Ishikawa (cell line): ENCODE results near the gene RALGAPA2.

ENCODE experiments used
- RAD21 ChIP-seq: IDR thresholded peaks from 2 replicates; pipeline ENCODE4 v1.6.1; 2012; ENCODE audit warnings: low read depth
- YY1 ChIP-seq: IDR thresholded peaks from 2 replicates; pipeline ENCODE4 v1.6.1; 2012; ENCODE audit warnings: low read depth

- TF ChIP-seq YY1 (no peak), RAD21 (no peak)
These were observed 336.6 kb downstream of the RALGAPA2 start for GRCh38 chr20:20375862-20376261.
